Right lobe of liver (tissue), 6 donors: ENCODE measurements around the gene PTPRD. TPM values are rescaled to one million over a fixed set of nuclear protein-coding genes. Genes with fewer than 3 reads are reported as not detected.

Experiments
- ATAC-seq, 4 donors: fragments of 200-7000 bp; cut with Tn5 transposase; one replicate each; pipeline ENCODE4 v1.9.1; 2020; ENCODE audit warnings: mild to moderate bottlenecking in 4 of 4, moderate library complexity in 4 of 4
- DNase-seq, 3 donors: peaks; one replicate each; pipeline ENCODE4 v3.0.0-alpha.2; 2020
- H3K27ac ChIP-seq, 3 donors: fragments of 200-600 bp; one replicate each; pipeline ENCODE4 v1.8.0; 2022
- H3K27me3 ChIP-seq, 2 donors: fragments of 200-600 bp; one replicate each; pipeline ENCODE4 v1.8.0; 2022
- H3K36me3 ChIP-seq, 4 donors: fragments of 200-600 bp; sonication (generic) in 1 of 4; one replicate each; pipeline versions ENCODE4 v1.5.1 to v1.8.0; 2017 to 2022; ENCODE audit warnings: control low read depth in 1 of 4
- H3K4me1 ChIP-seq, 4 donors: fragments of 200-600 bp; sonication (generic) in 1 of 4; one replicate each; pipeline versions ENCODE4 v1.5.1 to v1.8.0; 2017 to 2022; ENCODE audit warnings: control low read depth in 1 of 4
- H3K4me3 ChIP-seq, 3 donors: fragments of 200-600 bp; one replicate each; pipeline ENCODE4 v1.8.0; 2022
- H3K9me3 ChIP-seq, 4 donors: fragments of 200-600 bp; sonication (generic) in 1 of 4; one replicate each; pipeline versions ENCODE4 v1.5.1 to v1.8.0; 2017 to 2022; ENCODE audit warnings: control low read depth in 1 of 4
- CTCF ChIP-seq, 4 donors: fragments of 200-600 bp in 3 of 4; fragments of 450-650 bp in 1 of 4; IDR thresholded peaks; one replicate each; pipeline versions ENCODE4 v1.5.1 to v1.8.0; 2016 to 2022; ENCODE audit warnings: antibody characterized with exemption in 4 of 4, mild to moderate bottlenecking in 2 of 4
- POLR2A ChIP-seq: fragments of 450-650 bp; IDR thresholded peaks from one replicate; pipeline ENCODE4 v1.6.1; 2017; ENCODE audit warnings: antibody characterized with exemption, mild to moderate bottlenecking
- WGBS: methylation state at CpG from one replicate; pipeline ENCODE4 v1.1.6; 2018; ENCODE audit warnings: low coverage, low lambda C conversion rate; ENCODE audit not compliant: insufficient coverage; ENCODE audit errors: missing lambda C conversion rate; 5-methylcytosine and 5-hydroxymethylcytosine counted together
- intact Hi-C, 2 donors: fragments of 100-400 bp; cut with DNase I; formaldehyde crosslinking; loops; one replicate each; pipeline versions ENCODE4 v1.11.2 to v1.14.1; 2022
- total RNA-seq, 6 experiments: library from RNA; depleted of rRNA in 2 of 6; stranded (reverse); fragments of >200 nt in 2 of 6; fragmentation: NEBNext Ultra II Directional in 3 of 6; extraction: Animal tissue kit (Norgen Biotek cat#: 25700) in 3 of 6; gene quantifications; one replicate each; pipeline versions ENCODE4 v1.1.0 to v1.2.4, GENCODE V29; 2016 to 2023
- donor health status: DM: no; HTN: yes; CAD: no.
- donor health status: DM: no; HTN: no; CAD: no.
- donor health status: DM: no; HTN: no; CAD: no.
- donor health status: DM: no; HTN: yes; CAD: no.
- donor health status: DM: no; HTN: yes; CAD: no.

PTPRD gene
- total RNA-seq, 6 experiments from 2014 or later, result 5.4 to 29.8 (median 13.9) TPM

DNA sequence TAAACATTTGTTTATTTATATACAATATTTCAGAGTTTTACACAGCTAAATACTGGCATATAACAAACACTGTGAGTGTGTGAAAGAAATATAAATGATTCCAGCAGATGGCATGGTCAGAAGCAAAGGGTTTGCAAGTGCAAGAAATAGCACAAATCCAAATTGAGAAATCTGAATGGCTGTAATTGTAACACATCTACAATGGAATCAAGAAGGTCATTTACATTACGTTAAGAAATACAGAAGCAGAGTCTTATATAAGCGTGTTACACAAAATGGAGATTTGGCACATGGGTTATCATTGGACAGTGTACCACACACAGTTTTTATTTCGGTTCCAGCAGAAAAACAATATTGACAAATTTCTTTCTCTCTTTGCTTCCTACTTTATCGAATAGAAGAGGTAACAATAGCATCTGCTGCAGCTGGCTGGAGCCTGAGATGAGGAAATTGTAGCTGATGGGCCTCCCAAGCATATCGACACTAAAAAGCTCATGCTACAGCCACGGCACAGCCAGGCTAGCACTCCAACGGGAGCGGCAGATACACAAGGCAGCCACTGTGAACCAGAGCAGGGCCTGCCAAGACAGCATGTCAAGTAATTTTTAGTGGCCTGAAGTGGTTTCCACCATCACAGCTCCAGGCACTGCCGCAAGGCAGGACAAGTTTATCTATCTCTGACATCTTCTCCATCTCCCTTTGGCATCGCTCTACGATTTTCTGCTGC, 2248.6 kb downstream of the PTPRD start:
- Histone ChIP-seq H3K4me1 (no peaks in the 10 kb centered on the region), H3K36me3 (no peaks in the 10 kb centered on the region), H3K27ac (no peak overlapping the region), H3K9me3 (no peaks in the 10 kb centered on the region), H3K4me3 (no peak overlapping the region), H3K27me3 (no peaks in the 10 kb centered on the region)
- 89% methylated on average over 9 of the region's 11 CpGs for WGBS
- no peak for DNase-seq
- ATAC-seq, result no peak
- no peak for TF ChIP-seq POLR2A
- TF ChIP-seq CTCF (IDR thresholded peaks at IDR 0.05), result no peak
- intact Hi-C loops, result no loop called here

DNA sequence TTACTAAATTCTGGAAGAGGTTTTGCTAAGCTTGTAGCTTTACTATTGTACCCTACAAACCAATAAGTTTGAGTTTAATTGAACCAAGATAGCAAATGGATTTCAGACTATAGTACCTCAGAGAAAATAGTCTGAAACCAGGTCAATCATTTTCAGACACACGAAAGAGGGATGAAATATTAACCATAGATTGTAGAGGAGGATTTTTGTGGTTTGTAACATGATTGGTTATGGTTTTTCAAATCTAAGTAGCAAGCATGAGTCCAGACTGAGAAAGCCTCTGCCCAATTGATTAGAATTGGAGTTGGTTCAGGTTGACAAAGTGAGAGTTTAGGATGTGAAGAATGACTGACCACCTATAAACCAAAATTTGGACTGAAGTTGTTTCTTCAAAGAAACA, 2250.6 kb downstream of the PTPRD start:
- H3K4me1 ChIP-seq, result no peaks in the 10 kb centered on the region
- H3K9me3 ChIP-seq, result no peaks in the 10 kb centered on the region
- no peaks in the 10 kb centered on the region for H3K36me3 ChIP-seq
- no peaks in the 10 kb centered on the region for H3K27me3 ChIP-seq
- WGBS, result 33% methylated on average over 1 of the region's 1 CpG
- ATAC-seq (no peak), DNase-seq (no peak)
- TF ChIP-seq POLR2A (no peak), CTCF (IDR thresholded peaks at IDR 0.05) (no peak)
- no peak overlapping the region for H3K27ac ChIP-seq
- intact Hi-C loops, result no loop called here
- H3K4me3 ChIP-seq, result no peak overlapping the region

- ATAC-seq, result no peak
- DNase-seq, result no peak
- Histone ChIP-seq H3K9me3 (no peaks in the 10 kb centered on the region), H3K4me3 (no peak overlapping the region), H3K4me1 (no peaks in the 10 kb centered on the region), H3K27ac (no peak overlapping the region), H3K27me3 (no peaks in the 10 kb centered on the region), H3K36me3 (no peaks in the 10 kb centered on the region)
- intact Hi-C loops, result no loop called here
- WGBS, result 50% methylated on average over 2 of the region's 2 CpGs
- TF ChIP-seq CTCF (IDR thresholded peaks at IDR 0.05) (no peak), POLR2A (no peak)
Measured at GRCh38 chr9:8361364-8361763, 2251.4 kb downstream of the PTPRD start.

DNA sequence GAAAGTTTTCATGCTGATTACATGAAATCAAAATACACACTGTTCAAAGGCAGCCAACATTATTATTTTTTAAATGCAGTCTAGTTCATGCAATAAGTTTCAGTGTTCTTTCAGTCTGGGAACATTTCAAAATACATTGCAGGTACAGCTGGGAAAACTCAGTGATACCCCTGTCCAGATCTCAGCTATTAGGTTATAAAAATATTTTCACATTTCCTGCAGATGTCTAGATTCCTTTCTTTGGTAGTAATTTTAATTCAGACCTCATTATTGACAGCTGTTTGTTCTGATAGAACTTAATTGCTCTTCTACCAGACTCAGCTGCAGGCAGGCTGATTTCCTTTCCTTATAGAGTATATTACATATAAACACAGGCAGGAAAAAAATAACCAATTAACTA, 2256.4 kb downstream of the PTPRD start:
- no peak overlapping the region for H3K27ac ChIP-seq
- no peak for TF ChIP-seq POLR2A
- no peak for TF ChIP-seq CTCF (IDR thresholded peaks at IDR 0.05)
- H3K9me3 ChIP-seq, result no peaks in the 10 kb centered on the region
- H3K4me3 ChIP-seq, result no peak overlapping the region
- H3K27me3 ChIP-seq, result no peaks in the 10 kb centered on the region
- no peaks in the 10 kb centered on the region for H3K36me3 ChIP-seq
- DNase-seq (no peak), ATAC-seq (no peak)
- intact Hi-C loops, result no loop called here
- no peaks in the 10 kb centered on the region for H3K4me1 ChIP-seq

- DNase-seq (no peak), ATAC-seq (no peak)
- H3K4me1 ChIP-seq, result no peaks in the 10 kb centered on the region
- H3K9me3 ChIP-seq, result no peaks in the 10 kb centered on the region
- no peaks in the 10 kb centered on the region for H3K36me3 ChIP-seq
- no peaks in the 10 kb centered on the region for H3K27me3 ChIP-seq
- intact Hi-C loops, result no loop called here
- H3K27ac ChIP-seq, result no peak overlapping the region
- H3K4me3 ChIP-seq, result no peak overlapping the region
- TF ChIP-seq POLR2A (no peak), CTCF (IDR thresholded peaks at IDR 0.05) (no peak)
Measured at GRCh38 chr9:8351436-8351835, 2261.4 kb downstream of the PTPRD start.
